NCI-H345 treated with DMSO at 0.1 percent for 48 hours (cell line): Measurements from ENCODE around the gene IKZF1.

Source experiments
- DNase-seq: peaks from one replicate; lab custom pipeline; 2025; ENCODE audit not compliant: unreplicated experiment; lab: John Stamatoyannopoulos, UW

Gene IKZF1

GRCh38 chr7:50369143-50370026 lies 64.9 kb downstream of the IKZF1 start:
- peak; percentile 35 for DNase-seq

- no peak for DNase-seq
These were observed 66.4 kb downstream of the IKZF1 start for GRCh38 chr7:50370884-50371283.

DNA sequence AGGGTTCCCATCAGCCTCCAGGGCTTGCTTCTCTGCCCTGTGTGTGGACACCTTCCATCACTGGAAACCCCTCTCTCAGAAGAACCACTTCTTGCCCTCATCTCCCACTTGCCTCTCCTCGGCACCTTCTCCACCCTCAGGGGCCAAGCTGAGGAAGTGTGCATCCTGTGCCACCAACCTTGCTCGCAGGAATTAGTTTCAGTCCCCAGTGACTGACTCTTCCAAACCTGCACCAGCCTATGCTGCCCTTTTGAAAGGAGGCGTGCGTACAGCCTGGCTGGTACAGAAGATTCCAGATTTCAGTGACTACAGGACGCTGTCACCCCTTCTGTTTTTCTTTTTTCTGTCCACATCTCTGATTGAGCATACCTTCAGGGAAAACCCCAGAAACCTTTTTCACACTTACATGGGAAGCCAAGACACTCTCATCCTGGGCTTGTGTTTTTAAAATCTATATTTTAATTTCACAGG lies 67.1 kb downstream of the IKZF1 start:
- no peak for DNase-seq

GRCh38 chr7:50372923-50373322 lies 68.4 kb downstream of the IKZF1 start:
- DNase-seq, result no peak

DNA sequence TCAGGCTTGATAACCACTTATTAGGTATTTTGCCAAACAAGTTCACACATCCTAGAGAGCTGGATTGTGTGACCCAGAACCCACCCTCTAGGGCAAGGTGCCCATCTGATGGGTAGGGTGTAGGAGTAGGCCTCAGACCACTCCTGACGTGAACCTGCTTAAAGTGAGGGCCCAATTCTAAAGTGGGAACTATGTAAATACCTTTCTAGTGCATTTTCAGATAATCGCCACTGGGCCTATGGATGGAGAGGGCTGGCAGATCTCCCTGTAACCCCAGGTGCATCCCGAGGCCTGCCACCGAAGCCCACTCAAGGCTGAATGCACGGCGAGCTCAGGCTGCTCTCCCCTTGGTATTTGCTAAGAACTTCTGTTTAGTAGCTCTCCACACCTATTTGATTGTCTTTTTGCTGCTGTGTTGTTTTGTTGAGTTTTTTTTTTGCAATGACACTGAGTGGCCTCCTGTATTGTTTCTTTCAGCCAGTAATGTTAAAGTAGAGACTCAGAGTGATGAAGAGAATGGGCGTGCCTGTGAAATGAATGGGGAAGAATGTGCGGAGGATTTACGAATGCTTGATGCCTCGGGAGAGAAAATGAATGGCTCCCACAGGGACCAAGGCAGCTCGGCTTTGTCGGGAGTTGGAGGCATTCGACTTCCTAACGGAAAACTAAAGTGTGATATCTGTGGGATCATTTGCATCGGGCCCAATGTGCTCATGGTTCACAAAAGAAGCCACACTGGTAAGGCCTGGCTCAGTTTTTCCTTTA lies 71.7 kb downstream of the IKZF1 start:
- no peak for DNase-seq

DNA sequence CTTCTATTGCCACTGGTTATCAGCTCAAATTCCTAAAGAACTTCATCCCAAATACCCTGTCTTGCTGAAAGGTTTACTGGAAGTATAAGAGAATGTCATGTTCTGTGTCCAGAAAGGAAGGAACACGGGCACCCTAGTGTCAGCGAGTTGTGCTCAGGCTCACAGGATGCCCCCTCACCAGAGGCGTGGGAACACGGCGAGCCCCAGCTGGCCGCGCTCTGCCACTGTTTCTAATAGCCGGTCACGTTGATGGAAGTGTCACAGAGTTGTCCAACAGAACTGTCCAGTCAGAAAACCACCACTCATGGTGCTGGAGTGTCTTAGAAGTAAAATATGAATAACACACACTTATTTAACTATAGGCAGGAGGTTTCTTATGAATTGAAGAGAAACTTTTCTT lies 72.8 kb downstream of the IKZF1 start:
- DNase-seq, result no peak

DNA sequence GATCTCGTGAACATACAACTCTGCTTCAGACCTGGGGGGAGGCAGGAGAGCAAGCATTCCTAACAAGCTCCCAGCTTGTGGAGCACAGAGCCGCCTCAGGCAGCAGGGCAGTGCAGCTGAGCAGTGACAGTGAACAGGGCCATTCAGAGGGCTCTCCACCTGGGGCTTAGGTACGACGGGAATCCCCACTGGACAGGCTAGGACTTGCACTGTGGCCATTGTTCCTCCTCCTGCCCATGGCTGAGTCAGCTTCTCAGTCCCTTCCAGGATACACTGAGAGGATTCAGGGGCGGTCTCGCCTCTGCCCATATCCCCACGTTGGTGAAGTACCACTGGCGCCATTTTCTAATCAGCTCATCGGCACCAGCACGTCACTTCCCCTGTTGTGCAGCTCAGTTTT lies 74.6 kb downstream of the IKZF1 start:
- peak; percentile 50 for DNase-seq

- DNase-seq, result no peak
These were observed 75.0 kb downstream of the IKZF1 start for GRCh38 chr7:50379539-50379938.

DNA sequence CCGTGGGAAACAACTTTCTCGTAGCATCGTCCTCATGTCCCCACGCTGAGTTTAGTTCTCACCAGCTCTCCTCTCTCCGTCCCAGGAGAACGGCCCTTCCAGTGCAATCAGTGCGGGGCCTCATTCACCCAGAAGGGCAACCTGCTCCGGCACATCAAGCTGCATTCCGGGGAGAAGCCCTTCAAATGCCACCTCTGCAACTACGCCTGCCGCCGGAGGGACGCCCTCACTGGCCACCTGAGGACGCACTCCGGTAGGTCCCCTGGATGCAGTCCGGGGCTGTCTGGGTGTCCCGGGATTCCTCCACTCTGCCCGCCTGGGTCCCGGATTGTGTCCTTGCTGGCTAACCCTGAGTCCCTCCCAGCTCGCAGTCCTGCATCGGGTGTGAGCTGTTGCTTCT lies 77.9 kb downstream of the IKZF1 start:
- no peak for DNase-seq

DNA sequence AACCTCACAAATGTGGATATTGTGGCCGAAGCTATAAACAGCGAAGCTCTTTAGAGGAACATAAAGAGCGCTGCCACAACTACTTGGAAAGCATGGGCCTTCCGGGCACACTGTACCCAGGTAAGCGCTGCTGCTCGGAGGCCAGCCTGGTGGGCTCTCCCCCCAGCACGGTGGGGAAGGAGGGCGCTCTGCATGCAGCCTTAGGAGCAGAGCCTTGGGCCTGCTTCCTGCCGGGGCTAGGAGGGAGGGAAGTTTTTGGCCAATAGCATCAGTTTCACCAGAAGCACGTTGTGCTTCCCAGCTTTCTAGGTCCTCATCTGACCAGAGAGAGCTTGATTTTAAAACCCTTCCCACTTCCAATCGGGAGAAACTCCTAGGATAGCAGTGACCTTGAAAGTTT lies 82.8 kb downstream of the IKZF1 start:
- DNase-seq, result no peak

DNA sequence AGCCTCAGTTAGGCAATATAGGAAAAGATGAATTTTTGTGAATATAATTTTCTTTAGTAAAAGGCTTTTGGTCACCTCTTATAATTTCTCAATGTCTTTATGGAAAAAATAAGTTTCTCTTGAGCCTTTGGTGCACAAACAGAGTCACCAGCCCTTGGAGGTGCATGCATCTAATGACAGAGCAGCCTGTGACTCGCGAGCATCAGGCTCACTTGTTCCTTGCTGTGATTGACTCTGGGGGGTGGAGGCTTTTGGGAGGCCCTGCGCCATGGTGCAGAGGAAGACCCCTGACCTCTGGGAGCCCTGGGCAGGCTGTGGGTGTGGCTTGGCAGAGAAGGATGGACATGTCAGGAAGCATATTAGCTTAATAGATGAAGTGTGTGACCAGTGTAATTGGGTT lies 85.4 kb downstream of the IKZF1 start:
- no peak for DNase-seq

DNA sequence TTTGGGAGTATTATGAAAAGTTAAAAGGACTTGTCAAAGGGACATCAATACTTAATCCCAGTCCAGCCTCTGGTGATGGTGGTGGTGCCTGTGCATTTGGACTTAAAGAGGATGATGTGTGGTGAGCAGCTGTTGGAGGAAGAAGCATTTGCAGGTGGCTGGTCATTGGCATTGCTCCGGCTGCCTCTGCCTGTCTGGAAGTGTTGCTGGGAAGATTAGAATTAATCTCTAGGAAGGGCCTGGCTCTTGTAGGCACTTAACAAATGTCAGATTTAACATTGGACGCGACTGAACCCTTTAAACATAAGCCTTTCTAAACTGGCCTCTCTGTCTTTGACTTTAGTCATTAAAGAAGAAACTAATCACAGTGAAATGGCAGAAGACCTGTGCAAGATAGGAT lies 86.9 kb downstream of the IKZF1 start:
- DNase-seq, result no peak

DNA sequence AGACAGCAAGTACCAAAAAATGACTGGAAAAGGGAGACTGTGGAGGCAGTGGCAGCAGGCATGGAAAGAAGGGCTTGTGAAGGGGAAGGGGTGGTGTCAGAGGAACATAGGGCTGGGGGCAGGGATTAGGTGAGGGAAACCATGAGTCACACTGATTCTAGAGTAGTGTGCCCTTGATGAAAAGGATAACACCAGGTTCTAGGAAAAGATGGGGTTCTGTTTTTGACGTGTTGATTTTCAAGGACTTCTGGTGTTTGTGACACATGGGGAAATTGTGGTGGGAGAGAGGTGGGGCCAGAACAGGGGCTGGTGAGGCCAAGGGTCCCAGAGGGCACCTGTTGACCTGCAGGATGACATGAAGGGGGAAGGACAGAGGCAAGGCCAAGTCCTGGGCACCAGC lies 88.6 kb downstream of the IKZF1 start:
- no peak for DNase-seq

GRCh38 chr7:50393547-50394252 lies 89.2 kb downstream of the IKZF1 start:
- no peak for DNase-seq

GRCh38 chr7:50394315-50394714 lies 89.8 kb downstream of the IKZF1 start:
- DNase-seq, result no peak

DNA sequence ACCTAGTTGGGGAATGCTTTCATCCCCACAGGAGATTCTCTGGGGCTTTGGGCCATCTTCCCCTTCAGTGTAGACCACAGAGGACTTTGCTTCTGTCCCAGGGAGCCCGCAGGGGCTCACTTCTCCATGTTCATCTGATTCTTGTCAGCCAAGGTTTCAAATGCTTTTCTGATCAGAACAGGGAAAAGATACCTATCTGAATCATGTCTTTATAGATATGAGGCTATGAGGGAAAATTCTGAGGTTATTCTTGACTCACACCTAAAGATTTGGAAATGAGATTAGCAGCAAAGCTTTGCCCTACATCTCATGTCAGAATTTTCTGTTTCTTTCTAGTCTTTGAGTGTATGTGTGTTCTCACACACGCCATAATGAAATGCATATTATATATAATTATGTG lies 92.3 kb downstream of the IKZF1 start:
- no peak for DNase-seq

GRCh38 chr7:50397320-50397970 lies 92.9 kb downstream of the IKZF1 start:
- DNase-seq, result no peak

DNA sequence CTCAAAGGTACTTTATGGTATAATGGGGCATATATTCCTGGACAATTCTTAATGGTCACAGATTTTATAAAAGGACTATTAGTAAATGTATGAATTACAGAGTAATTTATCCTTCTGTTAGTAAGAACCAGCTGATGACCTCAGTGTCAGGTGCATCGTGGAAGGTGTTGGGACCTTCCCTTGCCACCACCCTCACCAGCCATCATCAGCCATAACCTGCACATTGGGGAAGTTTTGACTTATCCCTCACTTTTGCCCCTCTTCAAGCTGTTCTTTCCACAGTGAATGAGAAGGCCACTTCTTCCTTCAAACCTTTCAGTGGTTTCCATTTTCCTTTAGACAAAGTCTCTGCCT lies 93.4 kb downstream of the IKZF1 start:
- DNase-seq, result no peak

DNA sequence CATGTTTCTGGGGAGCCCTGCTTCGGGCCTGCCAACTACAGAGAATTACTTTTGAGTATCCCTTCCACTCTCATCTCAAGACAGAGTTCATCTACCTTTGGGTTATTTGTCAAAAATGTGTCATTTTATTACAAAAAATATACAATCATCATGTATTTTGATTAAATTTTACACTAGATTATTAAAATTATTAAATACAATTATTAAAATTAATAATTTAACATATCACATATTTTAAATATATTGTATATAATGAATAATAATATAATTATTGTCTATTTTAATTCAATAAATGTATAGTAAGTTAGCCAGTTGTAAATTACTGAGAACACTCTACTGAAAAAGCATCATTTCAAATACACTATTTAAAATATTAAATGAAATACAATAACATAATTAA lies 94.7 kb downstream of the IKZF1 start:
- no peak for DNase-seq

DNA sequence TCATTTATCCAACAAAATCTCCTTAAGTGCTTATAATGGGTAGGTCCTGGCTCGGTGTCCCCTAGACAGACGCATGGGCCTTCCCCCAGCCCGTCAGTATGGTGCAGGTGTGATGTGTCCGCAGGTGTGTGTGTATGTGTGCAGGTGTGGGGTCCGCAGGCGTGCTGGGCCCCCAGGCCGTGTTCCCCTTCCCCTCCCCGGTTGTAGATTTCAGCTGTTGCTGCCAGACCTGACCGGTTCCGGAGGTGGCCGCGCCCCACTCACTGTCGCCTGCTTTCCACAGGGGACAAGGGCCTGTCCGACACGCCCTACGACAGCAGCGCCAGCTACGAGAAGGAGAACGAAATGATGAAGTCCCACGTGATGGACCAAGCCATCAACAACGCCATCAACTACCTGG lies 95.1 kb downstream of the IKZF1 start:
- no peak for DNase-seq

- peak; percentile 23 for DNase-seq
These were observed 95.6 kb downstream of the IKZF1 start for GRCh38 chr7:50400114-50400513.
